Astrocyte of the spinal cord (primary cell): ENCODE measurements around the gene OLIG1.

Source experiments
- DNase-seq: peaks from one replicate; pipeline ENCODE4 v3.0.0; 2011; ENCODE audit warnings: low read depth, low spot score
- H3K4me3 ChIP-seq: 2 replicates; pipeline ENCODE4 v1.5.1; 2011; ENCODE audit warnings: low read depth, mild to moderate bottlenecking, low read length, moderate library complexity
- CTCF ChIP-seq: IDR thresholded peaks from 2 replicates; pipeline ENCODE4 v1.5.1; 2012; ENCODE audit warnings: low read depth, mild to moderate bottlenecking, low read length, inconsistent platforms
- in situ Hi-C: cut with HindIII; loops from 2 replicates; pipeline ENCODE4 v1.10.0; 2017; ENCODE audit warnings: low sequenced_read_pairs

The OLIG1 gene

GRCh38 chr21:33088384-33088783 is 18.4 kb downstream of the OLIG1 start:
- no peak overlapping the region for H3K4me3 ChIP-seq
- no peak for TF ChIP-seq CTCF
- DNase-seq = no peak
- in situ Hi-C loops = no loop called here

DNA sequence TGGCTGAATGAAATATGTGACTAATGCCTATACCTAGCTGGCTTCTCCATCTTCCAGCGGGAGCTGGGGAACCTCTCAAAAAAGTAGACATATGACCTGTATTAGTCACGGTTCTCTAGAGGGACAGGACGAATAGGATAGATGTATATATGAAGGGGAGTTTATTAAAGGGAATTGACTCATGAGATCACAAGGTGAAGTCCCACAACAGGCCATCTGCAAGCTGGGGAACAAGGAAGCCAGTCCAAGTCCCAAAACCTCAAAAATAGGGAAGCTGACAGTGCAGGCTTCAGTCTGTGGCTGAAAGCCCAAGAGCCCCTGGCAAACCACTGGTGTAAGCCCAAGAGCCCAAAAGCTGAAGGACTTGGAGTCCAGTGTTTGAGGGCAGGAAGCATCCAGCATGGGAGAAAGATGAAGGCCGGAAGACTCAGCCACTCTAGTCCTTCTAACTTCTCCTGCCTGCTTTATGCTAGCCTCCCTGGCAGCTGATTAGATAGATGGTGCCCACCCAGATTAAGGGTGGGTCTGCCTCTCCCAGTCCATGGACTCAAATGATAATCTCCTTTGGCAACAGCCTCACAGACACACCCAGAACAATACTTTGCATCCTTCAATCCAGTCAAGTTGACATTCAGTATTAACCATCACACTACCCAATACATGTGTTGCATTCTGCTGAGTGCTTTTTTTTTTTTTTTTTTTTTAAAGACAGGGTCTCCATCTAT is 19.6 kb downstream of the OLIG1 start:
- H3K4me3 ChIP-seq = no peak overlapping the region
- no peak for TF ChIP-seq CTCF
- no peak for DNase-seq
- in situ Hi-C loops = no loop called here

- TF ChIP-seq CTCF = no peak
- DNase-seq = no peak
- in situ Hi-C loops = no loop called here
- no peak overlapping the region for H3K4me3 ChIP-seq
Measured at GRCh38 chr21:33096426-33096825, 26.5 kb downstream of the OLIG1 start.

DNA sequence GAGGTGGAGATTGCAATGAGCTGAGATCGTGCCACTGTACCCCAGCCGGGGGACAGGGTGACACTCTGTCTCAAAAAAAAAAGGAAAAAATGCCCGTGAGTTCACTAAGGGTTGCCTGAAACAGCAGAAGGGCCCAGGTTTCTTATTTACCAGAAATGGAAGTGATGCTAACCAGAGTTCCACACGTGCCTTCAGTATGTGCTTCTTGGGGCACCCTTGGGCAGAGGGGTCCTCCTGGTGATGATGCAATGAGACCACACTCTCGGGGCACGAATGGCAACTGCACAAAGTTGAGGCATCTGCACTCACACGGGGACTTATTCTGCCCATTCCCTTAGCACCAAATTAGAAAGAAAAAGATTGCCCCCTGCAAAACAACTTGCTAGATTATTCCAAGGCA is 29.2 kb downstream of the OLIG1 start:
- TF ChIP-seq CTCF = no peak
- H3K4me3 ChIP-seq = no peak overlapping the region
- in situ Hi-C loops = no loop called here
- no peak for DNase-seq

DNA sequence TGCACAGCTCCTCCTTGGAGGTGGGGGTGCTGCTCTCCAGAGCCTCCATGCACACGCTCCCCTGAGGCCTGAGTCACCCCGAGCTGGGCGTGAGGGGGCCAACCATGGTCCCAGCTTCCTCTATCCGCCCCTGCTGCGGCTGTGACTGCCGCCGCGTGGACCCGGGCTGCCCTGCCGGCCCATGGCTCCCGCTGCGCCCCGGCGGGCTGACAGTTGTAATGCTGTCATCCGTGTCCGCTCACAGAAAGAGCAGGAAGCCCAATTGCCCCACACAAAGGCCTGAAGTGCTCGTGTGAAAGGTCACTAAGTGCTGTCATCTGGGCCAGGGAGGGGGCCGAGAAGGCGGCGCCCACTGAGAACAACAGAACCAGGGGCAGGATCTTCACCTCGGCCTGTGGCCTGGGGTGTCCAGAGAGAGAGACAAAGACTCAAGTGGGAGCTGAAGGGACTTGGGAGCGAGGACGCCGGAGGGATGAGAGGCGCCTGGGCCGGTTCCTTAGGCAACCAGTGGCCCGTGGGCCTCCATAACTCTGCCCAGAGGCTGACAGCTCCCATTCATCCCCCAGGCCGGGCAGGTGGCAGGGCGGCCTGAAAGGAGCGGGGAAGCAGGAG is 31.5 kb downstream of the OLIG1 start:
- H3K4me3 ChIP-seq = no peak overlapping the region
- no peak for TF ChIP-seq CTCF
- no peak for DNase-seq
- in situ Hi-C loops = no loop called here

DNA sequence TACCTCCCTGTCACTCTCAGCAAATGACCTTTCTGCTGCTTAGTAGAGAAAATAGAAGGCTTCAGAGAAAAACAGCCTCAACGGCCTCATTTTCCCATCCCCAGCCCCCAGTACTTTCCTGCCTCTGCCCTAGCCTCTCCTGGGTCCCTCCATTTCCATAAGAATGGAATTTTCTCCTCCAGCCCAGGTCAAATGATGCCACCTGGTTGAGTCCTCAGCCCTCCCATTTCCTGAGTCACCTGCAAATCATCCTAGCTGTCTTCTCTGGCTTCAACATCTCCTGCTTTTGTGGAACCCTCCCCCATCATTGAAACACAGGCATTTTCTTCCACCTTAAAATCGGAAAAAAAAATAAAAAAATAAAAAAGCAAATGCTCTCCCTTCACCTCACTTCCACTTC is 35.1 kb downstream of the OLIG1 start:
- no peak for DNase-seq
- TF ChIP-seq CTCF = no peak
- H3K4me3 ChIP-seq = no peak overlapping the region
- in situ Hi-C loops = no loop called here
